Measurements from ENCODE around the gene MAP3K20. TPM values are rescaled to one million over a fixed set of nuclear protein-coding genes. Genes with fewer than 3 reads are reported as not detected.

Gene MAP3K20
- total and polyA plus RNA-seq, 2 of the 8 experiments (the other 6 are each of a cell fraction or from before 2014, with no cell fraction given), result 3.1 to 11.1 TPM

DNA sequence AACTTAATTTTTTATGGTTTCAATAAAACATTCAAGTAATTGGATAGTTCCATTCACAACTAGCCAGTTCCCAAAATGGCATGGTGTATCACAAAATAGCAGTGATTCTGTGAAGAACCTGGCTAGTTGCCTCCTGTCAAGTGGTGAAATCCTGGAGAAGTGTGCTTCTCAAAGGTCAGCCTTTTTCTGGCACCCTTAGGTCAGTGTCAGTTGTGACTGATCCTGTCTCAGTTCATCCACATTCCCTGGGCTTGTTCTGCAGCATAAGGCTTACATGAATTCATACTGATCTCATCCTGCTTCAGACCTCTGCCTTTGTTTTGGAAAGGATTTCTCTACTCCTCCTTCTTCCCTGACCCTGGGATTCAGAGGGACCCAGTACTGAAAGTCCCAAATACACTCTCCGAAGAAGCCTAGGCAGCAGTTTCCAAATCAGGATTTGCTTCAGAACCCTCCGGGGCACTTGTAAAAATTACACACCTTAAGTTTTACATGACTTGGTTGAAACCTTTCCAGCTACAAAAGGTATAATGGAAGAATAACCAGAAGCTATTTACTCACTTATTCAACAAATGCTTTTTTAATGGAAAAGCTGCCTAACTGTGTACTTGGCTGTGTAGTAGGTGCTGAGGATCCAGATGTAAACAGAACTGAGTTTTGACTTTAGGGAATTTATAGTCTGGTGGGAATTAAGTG is 11.0 kb downstream of the MAP3K20 start:
- FAIRE-seq, result no peak
- 88% methylated on average over 2 of the region's 2 CpGs; no CpG with 5 or more reads in 1 of the 2 experiments for WGBS, 2 experiments (ENCODE audit: extremely low coverage in 1 of 2, insufficient coverage in 1 of 2, insufficient read length in 1 of 2, insufficient replicate concordance in 2 of 2, low coverage in 1 of 2, low lambda C conversion rate in 2 of 2, missing lambda C conversion rate in 1 of 2)
- no peak overlapping the region for H3K4me2 ChIP-seq (ENCODE audit: insufficient read depth in 1 of 2, low read depth in 2 of 2, low read length in 2 of 2)

More for the DNA sequence above, 11.0 kb downstream of the MAP3K20 start:
- Histone ChIP-seq H2AFZ (ENCODE audit: low read length) (no peak overlapping the region), H3K4ac (replicated peaks; ENCODE audit: insufficient read length, low read depth, low read length) (no peak overlapping the region), H3K27ac (ENCODE audit: low read depth, low read length) (no peak overlapping the region), H3K56ac (replicated peaks; ENCODE audit: insufficient read length, low read depth, low read length) (no peak overlapping the region), H3K9ac (replicated peaks in 1 of 4; ENCODE audit: extremely low read depth in 1 of 4, low read depth in 3 of 4, low read length in 3 of 4) (no peak overlapping the region), H2BK120ac (replicated peaks; ENCODE audit: low read depth, low read length) (no peak overlapping the region), H2BK5ac (ENCODE audit: low read depth, low read length) (no peak overlapping the region), H4K20me1 (replicated peaks in 1 of 2; ENCODE audit: control insufficient read depth in 1 of 2, insufficient read depth in 2 of 2, low read length in 2 of 2) (no peaks in the 10 kb centered on the region), H3K4me3 (ENCODE audit: extremely low read depth in 1 of 4, insufficient read depth in 2 of 4, low read depth in 3 of 4, low read length in 4 of 4) (no peak overlapping the region), H3K36me3 (ENCODE audit: control insufficient read depth in 2 of 4, insufficient read depth in 4 of 4, low read length in 3 of 4) (no peaks in the 10 kb centered on the region), H2BK15ac (ENCODE audit: low read length) (no peak overlapping the region), H3K23me2 (ENCODE audit: low read depth, low read length) (no peaks in the 10 kb centered on the region), H4K91ac (replicated peaks; ENCODE audit: insufficient read length, low read length) (no peak overlapping the region), H3K27me3 (replicated peaks in 1 of 4; ENCODE audit: control insufficient read depth in 3 of 4, extremely low read depth in 1 of 4, insufficient read depth in 3 of 4, low read length in 3 of 4) (no peaks in the 10 kb centered on the region), H3K79me1 (ENCODE audit: low read depth, low read length) (no peaks in the 10 kb centered on the region), H3K4me1 (replicated peaks in 1 of 4; ENCODE audit: control insufficient read depth in 3 of 4, insufficient read depth in 4 of 4, low read length in 3 of 4) (peaks cover 0 to 4% (median 0%) of the 10 kb centered on the region in 4 experiments; a peak in 2 of 7 replicates), H3K23ac (ENCODE audit: insufficient read length) (no peak overlapping the region), H3K18ac (ENCODE audit: extremely low read depth, low read length) (no peak overlapping the region), H2BK12ac (ENCODE audit: low read depth, low read length) (no peak overlapping the region), H4K5ac (ENCODE audit: insufficient read length, low read depth, low read length) (no peak overlapping the region), H2BK20ac (ENCODE audit: low read length) (no peak overlapping the region; the same call in 1 of the 2 replicates), H3K79me2 (ENCODE audit: control insufficient read depth in 1 of 2, insufficient read depth in 2 of 2, low read length in 2 of 2) (no peaks in the 10 kb centered on the region), H3K9me3 (ENCODE audit: insufficient read depth in 2 of 2, low read depth in 1 of 2, low read length in 1 of 2) (no peaks in the 10 kb centered on the region), H4K8ac (ENCODE audit: extremely low read depth, insufficient read depth, low read length) (no peak overlapping the region), H3K14ac (ENCODE audit: insufficient read length) (no peak overlapping the region), H2AK5ac (ENCODE audit: low read depth, low read length) (no peak overlapping the region)
- no peak for DNase-seq (ENCODE audit: low read depth in 1 of 2, low spot score in 2 of 2)
- no peak for TF ChIP-seq SP2 (IDR thresholded peaks at IDR 0.05; ENCODE audit: low read length)
- TF ChIP-seq CBX5 (IDR thresholded peaks at IDR 0.05; ENCODE audit: low read depth, low read length), result no peak
- TF ChIP-seq BRCA1 (IDR thresholded peaks at IDR 0.05; ENCODE audit: low read depth, low read length), result no peak
- no peak for TF ChIP-seq RNF2 (IDR thresholded peaks at IDR 0.05; ENCODE audit: borderline replicate concordance, low read depth, low read length, missing control alignments, poor library complexity, severe bottlenecking)
- no peak for TF ChIP-seq ATF2 (IDR thresholded peaks at IDR 0.05; ENCODE audit: low read length)
- no peak for TF ChIP-seq SIN3A (conservative IDR thresholded peaks at IDR 0.05 in 1 of 2, IDR thresholded peaks at IDR 0.05 in 1 of 2; ENCODE audit: low read depth in 1 of 2, low read length in 2 of 2)
- no peak for TF ChIP-seq GTF2F1 (IDR thresholded peaks at IDR 0.05; ENCODE audit: borderline replicate concordance, low read depth, low read length)
- CTCF ChIA-PET (ENCODE audit: partially characterized antibody), result interaction anchor here (1.8 kb wide), 1 partner anchor 10 kb away, joined by 4 read pairs; no protein-coding TSS in a partner anchor
- POLR2A ChIA-PET (ENCODE audit: partially characterized antibody), result interaction anchor here (1.2 kb wide), 1 partner anchor 8 kb away, joined by 3 read pairs; no protein-coding TSS in a partner anchor

All from H1 (cell line).